ENCODE data around the gene HES2. TPM values are rescaled to one million over a fixed set of nuclear protein-coding genes. Genes with fewer than 3 reads are reported as not detected.
A peak's percentile ranks its signal among the peaks of the same experiment; 100 is the strongest.
"Not testable (repeated sequence)": the region's sequence is repeated elsewhere in the genome, so short reads cannot be mapped to it uniquely, and the experiment has no call there.

The HES2 gene
- total RNA-seq, 1 donor, result 0.09 TPM

DNA sequence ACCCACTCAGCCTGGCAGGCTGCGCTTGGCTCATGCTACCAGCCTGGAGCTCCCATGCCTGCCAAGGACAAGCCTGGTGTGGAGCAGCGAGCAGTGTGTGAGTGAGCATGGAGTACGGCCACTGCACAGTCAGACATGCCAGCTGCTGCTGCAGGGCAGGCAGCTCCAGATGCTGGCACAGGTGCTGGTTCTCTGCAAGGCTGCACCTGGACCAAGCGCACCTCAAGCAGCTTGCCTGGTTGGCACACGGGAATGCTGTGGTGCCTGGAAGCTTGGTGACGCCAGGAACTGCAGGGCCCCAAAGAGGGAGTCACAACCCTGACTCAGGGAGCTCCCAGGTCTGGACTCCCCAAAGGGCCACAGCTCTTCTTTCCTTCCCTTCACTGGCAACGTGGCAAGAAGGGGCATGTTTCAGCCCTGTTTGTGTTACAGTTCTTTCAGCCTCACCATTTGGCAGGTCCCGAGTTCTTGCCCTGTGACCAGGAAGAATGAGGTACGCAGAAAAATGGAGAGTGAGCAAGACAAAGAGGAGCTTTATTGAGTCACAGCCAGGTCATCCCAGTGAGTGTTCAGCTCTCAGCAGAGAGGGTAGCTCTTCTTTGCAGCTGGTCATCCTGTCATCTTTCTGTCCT is 52.2 kb downstream of the HES2 start:
- TF ChIP-seq, protein P1, sequence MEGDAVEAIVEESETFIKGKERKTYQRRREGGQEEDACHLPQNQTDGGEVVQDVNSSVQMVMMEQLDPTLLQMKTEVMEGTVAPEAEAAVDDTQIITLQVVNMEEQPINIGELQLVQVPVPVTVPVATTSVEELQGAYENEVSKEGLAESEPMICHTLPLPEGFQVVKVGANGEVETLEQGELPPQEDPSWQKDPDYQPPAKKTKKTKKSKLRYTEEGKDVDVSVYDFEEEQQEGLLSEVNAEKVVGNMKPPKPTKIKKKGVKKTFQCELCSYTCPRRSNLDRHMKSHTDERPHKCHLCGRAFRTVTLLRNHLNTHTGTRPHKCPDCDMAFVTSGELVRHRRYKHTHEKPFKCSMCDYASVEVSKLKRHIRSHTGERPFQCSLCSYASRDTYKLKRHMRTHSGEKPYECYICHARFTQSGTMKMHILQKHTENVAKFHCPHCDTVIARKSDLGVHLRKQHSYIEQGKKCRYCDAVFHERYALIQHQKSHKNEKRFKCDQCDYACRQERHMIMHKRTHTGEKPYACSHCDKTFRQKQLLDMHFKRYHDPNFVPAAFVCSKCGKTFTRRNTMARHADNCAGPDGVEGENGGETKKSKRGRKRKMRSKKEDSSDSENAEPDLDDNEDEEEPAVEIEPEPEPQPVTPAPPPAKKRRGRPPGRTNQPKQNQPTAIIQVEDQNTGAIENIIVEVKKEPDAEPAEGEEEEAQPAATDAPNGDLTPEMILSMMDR (IDR thresholded peaks at IDR 0.05; ENCODE audit: insufficient read depth, low read length), result no peak
- DNase-seq (ENCODE audit: low read depth), result no peak
- H3K4me3 ChIP-seq (ENCODE audit: low read depth, low read length), result no peak overlapping the region

DNA sequence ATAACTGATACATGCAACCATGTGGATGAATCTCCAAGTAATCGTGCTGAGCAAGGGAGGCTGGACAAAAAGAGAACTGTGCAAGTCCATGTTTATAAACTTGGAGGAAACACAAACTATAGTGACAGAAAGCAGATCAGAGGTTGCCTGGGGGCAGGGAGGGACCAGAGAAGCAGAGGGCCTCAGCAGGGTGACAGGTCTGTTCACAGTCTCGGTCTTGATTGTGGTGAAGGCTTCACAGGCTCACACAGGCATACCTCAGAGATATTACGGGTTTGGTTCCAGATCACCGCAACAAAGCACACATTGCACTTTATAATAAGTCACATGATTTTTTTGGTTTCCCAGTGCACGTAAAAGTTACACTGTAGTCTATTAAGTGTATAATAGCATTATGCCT is 54.7 kb downstream of the HES2 start:
- no peak overlapping the region for H3K4me3 ChIP-seq (ENCODE audit: low read depth, low read length)
- TF ChIP-seq, protein P1 (IDR thresholded peaks at IDR 0.05; ENCODE audit: insufficient read depth, low read length), result no peak
- DNase-seq (ENCODE audit: low read depth), result no peak

DNA sequence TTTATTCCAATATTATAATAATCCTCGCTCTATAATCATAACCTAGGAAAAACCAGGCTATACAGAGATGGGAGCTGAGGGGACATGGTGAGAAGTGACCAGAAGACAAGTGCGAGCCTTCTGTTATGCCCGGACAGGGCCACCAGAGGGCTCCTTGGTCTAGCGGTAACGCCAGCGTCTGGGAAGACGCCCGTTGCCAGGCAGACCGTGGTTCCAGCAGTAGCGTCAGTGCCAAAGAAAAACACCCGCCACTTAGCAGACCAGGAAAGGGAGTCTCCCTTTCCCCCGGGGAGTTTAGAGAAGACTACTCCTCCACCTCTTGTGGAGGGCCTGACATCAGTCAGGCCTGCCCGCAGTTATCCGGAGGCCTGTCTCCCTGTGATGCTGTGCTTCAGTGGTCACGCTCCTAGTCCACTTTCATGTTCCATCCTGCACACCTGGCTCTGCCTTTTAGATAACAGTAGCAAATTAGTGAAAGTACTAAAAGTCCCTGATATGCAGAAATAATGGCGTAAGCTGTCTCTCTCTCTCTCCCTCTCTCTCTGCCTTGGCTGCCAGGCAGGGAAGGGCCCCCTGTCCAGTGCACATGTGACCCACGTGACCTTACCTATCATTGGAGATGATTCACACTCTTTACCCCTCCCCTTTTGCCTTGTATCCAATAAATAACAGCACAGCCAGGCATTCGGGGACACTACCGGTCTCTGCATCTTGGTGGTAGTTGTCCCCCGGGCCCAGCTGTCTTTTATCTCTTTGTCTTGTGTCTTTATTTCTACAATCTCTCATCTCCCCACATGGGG is 56.4 kb downstream of the HES2 start:
- TF ChIP-seq, protein P1 (IDR thresholded peaks at IDR 0.05; ENCODE audit: insufficient read depth, low read length), result peak; percentile 60
- peak; percentile 68 for DNase-seq (ENCODE audit: low read depth)
- not testable (repeated sequence) for H3K4me3 ChIP-seq (ENCODE audit: low read depth, low read length)

Small RNA genes within 50 kb of the gene (small RNA-seq; reads per million reads assigned to genes)
- not detected for gene MIR4252

Other genes starting within 250 kb of the HES2 start
- 0.08 and 0.09 TPM in 2 replicates for gene CHD5, start 239.6 kb downstream of the HES2 start, total RNA-seq (ENCODE audit: low replicate concordance)
- 169 and 279 TPM in 2 replicates for gene RPL22, start 220.3 kb downstream of the HES2 start, total RNA-seq (ENCODE audit: low replicate concordance)
- 7.8 and 42.6 TPM in 2 replicates for gene RNF207, start 213.8 kb downstream of the HES2 start, total RNA-seq (ENCODE audit: low replicate concordance)
- gene ICMT, start 184.0 kb downstream of the HES2 start, total RNA-seq (ENCODE audit: low replicate concordance), result 53.5 and 99.1 TPM in 2 replicates
- gene HES3, start 175.7 kb downstream of the HES2 start, total RNA-seq (ENCODE audit: low replicate concordance), result not detected in 2 replicates
- gene GPR153, start 158.8 kb downstream of the HES2 start, total RNA-seq (ENCODE audit: low replicate concordance), result 9.9 and 10.9 TPM in 2 replicates
- gene ACOT7, start 26.2 kb downstream of the HES2 start, total RNA-seq (ENCODE audit: low replicate concordance), result 4.8 and 16.0 TPM in 2 replicates
- gene ESPN, start 4.9 kb upstream of the HES2 start, total RNA-seq (ENCODE audit: low replicate concordance), result not detected in 2 replicates
- gene TNFRSF25, start 46.3 kb upstream of the HES2 start, total RNA-seq (ENCODE audit: low replicate concordance), result 2.0 and 4.4 TPM in 2 replicates
- 3.8 and 5.1 TPM in 2 replicates for gene PLEKHG5, start 71.7 kb upstream of the HES2 start, total RNA-seq (ENCODE audit: low replicate concordance)
- 32.0 and 44.9 TPM in 2 replicates for gene NOL9, start 134.6 kb upstream of the HES2 start, total RNA-seq (ENCODE audit: low replicate concordance)
- not detected in 2 replicates for gene TAS1R1, start 135.4 kb upstream of the HES2 start, total RNA-seq (ENCODE audit: low replicate concordance)
- gene ZBTB48, start 160.1 kb upstream of the HES2 start, total RNA-seq (ENCODE audit: low replicate concordance), result 7.7 and 26.4 TPM in 2 replicates
- 40.8 and 78.4 TPM in 2 replicates for gene KLHL21, start 182.9 kb upstream of the HES2 start, total RNA-seq (ENCODE audit: low replicate concordance)
- 14.7 and 24.3 TPM in 2 replicates for gene PHF13, start 193.8 kb upstream of the HES2 start, total RNA-seq (ENCODE audit: low replicate concordance)
- gene THAP3, start 204.9 kb upstream of the HES2 start, total RNA-seq (ENCODE audit: low replicate concordance), result 9.2 and 11.3 TPM in 2 replicates

All from fibroblast of the aortic adventitia (primary cell).